Measurements from ENCODE around the gene AP1AR.

AP1AR gene

GRCh38 chr4:112284166-112284565 is 52.6 kb downstream of the AP1AR start:
- no peak for TF ChIP-seq CTCF (IDR thresholded peaks at IDR 0.05; ENCODE audit: low read depth, low read length)
- in situ Hi-C loops (cut with HindIII; ENCODE audit: low sequenced_read_pairs): no loop called here
- DNase-seq (ENCODE audit: low read depth, low spot score): no peak
- H3K4me3 ChIP-seq (ENCODE audit: low read depth, low read length): peak overlapping the region; percentile 64

GRCh38 chr4:112284662-112285411 is 53.2 kb downstream of the AP1AR start:
- in situ Hi-C loops (cut with HindIII; ENCODE audit: low sequenced_read_pairs): no loop called here
- no peak for TF ChIP-seq CTCF (IDR thresholded peaks at IDR 0.05; ENCODE audit: low read depth, low read length)
- peak; percentile 39 for DNase-seq (ENCODE audit: low read depth, low spot score)
- peak overlapping the region; percentile 64 for H3K4me3 ChIP-seq (ENCODE audit: low read depth, low read length)

- in situ Hi-C loops (cut with HindIII; ENCODE audit: low sequenced_read_pairs): no loop called here
- no peak overlapping the region for H3K4me3 ChIP-seq (ENCODE audit: low read depth, low read length)
- no peak for TF ChIP-seq CTCF (IDR thresholded peaks at IDR 0.05; ENCODE audit: low read depth, low read length)
- DNase-seq (ENCODE audit: low read depth, low spot score): no peak
These were observed 55.8 kb downstream of the AP1AR start for GRCh38 chr4:112287258-112287989.

GRCh38 chr4:112288455-112288854 is 56.9 kb downstream of the AP1AR start:
- in situ Hi-C loops (cut with HindIII; ENCODE audit: low sequenced_read_pairs): no loop called here
- DNase-seq (ENCODE audit: low read depth, low spot score): no peak
- no peak overlapping the region for H3K4me3 ChIP-seq (ENCODE audit: low read depth, low read length)
- TF ChIP-seq CTCF (IDR thresholded peaks at IDR 0.05; ENCODE audit: low read depth, low read length): no peak

- no peak overlapping the region for H3K4me3 ChIP-seq (ENCODE audit: low read depth, low read length)
- no peak for TF ChIP-seq CTCF (IDR thresholded peaks at IDR 0.05; ENCODE audit: low read depth, low read length)
- in situ Hi-C loops (cut with HindIII; ENCODE audit: low sequenced_read_pairs): no loop called here
- no peak for DNase-seq (ENCODE audit: low read depth, low spot score)
These were observed 58.0 kb downstream of the AP1AR start for GRCh38 chr4:112289407-112290253.

GRCh38 chr4:112290341-112290740 is 58.8 kb downstream of the AP1AR start:
- no peak overlapping the region for H3K4me3 ChIP-seq (ENCODE audit: low read depth, low read length)
- no peak for TF ChIP-seq CTCF (IDR thresholded peaks at IDR 0.05; ENCODE audit: low read depth, low read length)
- in situ Hi-C loops (cut with HindIII; ENCODE audit: low sequenced_read_pairs): no loop called here
- no peak for DNase-seq (ENCODE audit: low read depth, low spot score)

Measured in astrocyte of the spinal cord (primary cell).